K562 (cell line): ENCODE measurements around the gene CFDP1. TPM values are rescaled to one million over a fixed set of nuclear protein-coding genes. Genes with fewer than 3 reads are reported as not detected.

Experiments
- ATAC-seq: fragments of 200-7000 bp; cut with Tn5 transposase; 3 replicates; pipeline ENCODE4 v1.9.1; 2020; ENCODE audit warnings: moderate library complexity
- BruUV-seq: library from RNA; stranded (reverse); fragments of 400-500 nt; replicated peaks from 2 replicates; lab custom pipeline; 2021; lab: Mats Ljungman, UMichigan
- CTCF ChIA-PET: fragments of 300-600 bp; formaldehyde crosslinking; extraction: SDS; loops from one replicate; lab custom pipeline; 2021; ENCODE audit warnings: low intra/inter-chr PET ratio; lab: Yijun Ruan, JAX
- POLR2A ChIA-PET: fragments of 300-600, 350-650 bp; sonication (Branson Sonifier 250); formaldehyde crosslinking; extraction: SDS; loops from one replicate; lab custom pipeline; 2021; ENCODE audit warnings: antibody characterized with exemption, inconsistent platforms; lab: Yijun Ruan, JAX
- DNase-seq, 4 experiments: peaks; one replicate each; pipeline versions ENCODE4 v3.0.0 to v3.0.0-alpha.2; 2011 to 2018; ENCODE audit warnings: low spot score in 3 of 4, mixed read lengths in 3 of 4; ENCODE audit errors: extremely low read depth in 1 of 4
- FAIRE-seq: peaks from 2 replicates; lab custom pipeline; 2011; peaks lifted over from hg19 to GRCh38; lab: Jason Lieb, UNC
- H2AFZ ChIP-seq: 2 replicates; pipeline ENCODE4 v1.6.0; 2011; ENCODE audit warnings: low read depth, low read length, control low read depth, inconsistent platforms
- H3K27ac ChIP-seq: fragments of 200-600 bp; 3 replicates; pipeline ENCODE4 v1.8.0; 2011; ENCODE audit warnings: low read depth, mild to moderate bottlenecking, control low read depth, inconsistent platforms, low read length, moderate library complexity, mixed read lengths; ENCODE audit errors: extremely low read depth
- H3K27me3 ChIP-seq, 2 experiments: fragments of 300-600 bp in 1 of 2; 2 replicates in 1 of 2; 3 replicates in 1 of 2; pipeline versions ENCODE4 v1.6.0 to v1.8.0; 2011; ENCODE audit warnings: inconsistent platforms in 2 of 2, low read length in 2 of 2, mild to moderate bottlenecking in 1 of 2, mixed read lengths in 1 of 2, moderate library complexity in 1 of 2; ENCODE audit not compliant: control insufficient read depth in 2 of 2, insufficient read depth in 2 of 2
- H3K36me3 ChIP-seq: fragments of 300-600 bp; 3 replicates; pipeline ENCODE4 v1.8.0; 2011; ENCODE audit warnings: mild to moderate bottlenecking, low read length, inconsistent platforms; ENCODE audit not compliant: control insufficient read depth, insufficient read depth
- H3K4me1 ChIP-seq, 2 experiments: fragments of 200-600 bp in 1 of 2; replicated peaks in 1 of 2; 2 replicates in 1 of 2; 3 replicates in 1 of 2; pipeline versions ENCODE4 v1.5.1 to v1.8.0; 2011; ENCODE audit warnings: inconsistent platforms in 2 of 2, low read length in 2 of 2, mild to moderate bottlenecking in 1 of 2, mixed read lengths in 1 of 2, moderate library complexity in 1 of 2; ENCODE audit not compliant: control insufficient read depth in 2 of 2, insufficient read depth in 2 of 2
- H3K4me2 ChIP-seq: 2 replicates; pipeline ENCODE4 v1.6.1; 2011; ENCODE audit warnings: low read length, control low read depth, inconsistent platforms, mixed read lengths; ENCODE audit not compliant: insufficient read depth
- H3K4me3 ChIP-seq: fragments of 200-600 bp; sonication (generic), shearing (Covaris generic); 2 replicates; pipeline ENCODE4 v1.5.1; 2016; ENCODE audit warnings: control low read depth, inconsistent platforms
- H3K79me2 ChIP-seq: fragments of 200-600 bp; 3 replicates; pipeline ENCODE4 v1.8.0; 2011; ENCODE audit warnings: low read length, inconsistent platforms; ENCODE audit not compliant: control insufficient read depth, insufficient read depth
- H3K9ac ChIP-seq, 2 experiments: 2 replicates each; pipeline versions ENCODE4 v1.6.0 to v1.6.1; 2011; ENCODE audit warnings: low read depth in 2 of 2, low read length in 2 of 2, control low read depth in 1 of 2, inconsistent platforms in 1 of 2, mild to moderate bottlenecking in 1 of 2, mixed read lengths in 1 of 2; ENCODE audit not compliant: insufficient read depth in 1 of 2
- H3K9me1 ChIP-seq: one replicate; pipeline ENCODE4 v1.6.0; 2011; ENCODE audit warnings: inconsistent platforms, mild to moderate bottlenecking, low read length, moderate library complexity; ENCODE audit not compliant: control insufficient read depth, insufficient read depth
- H3K9me3 ChIP-seq: replicated peaks from 2 replicates; pipeline ENCODE4 v1.5.1; 2011; ENCODE audit warnings: low read depth, low read length, inconsistent platforms; ENCODE audit not compliant: control insufficient read depth, insufficient read depth
- H4K20me1 ChIP-seq: replicated peaks from 2 replicates; pipeline ENCODE4 v1.6.1; 2011; ENCODE audit warnings: low read length, inconsistent platforms, mixed read lengths; ENCODE audit not compliant: control insufficient read depth, insufficient read depth
- CTBP1 ChIP-seq: fragments of 450-650 bp; IDR thresholded peaks from 2 replicates; pipeline ENCODE4 v1.6.1; 2016; ENCODE audit warnings: borderline replicate concordance
- PREB ChIP-seq: sonication (generic); formaldehyde crosslinking; IDR thresholded peaks from 2 replicates; pipeline ENCODE4 v1.8.1; 2023; ENCODE audit warnings: mild to moderate bottlenecking, missing genetic modification reagents
- VEZF1 ChIP-seq: fragments of 200-800 bp; sonication (Bioruptor generic); IDR thresholded peaks from 2 replicates; pipeline ENCODE4 v1.6.1; 2017; ENCODE audit warnings: missing genetic modification characterization, missing compliant biosample characterization
- ZKSCAN3 ChIP-seq: fragments of 250-450 bp; sonication (Bioruptor Pico); IDR thresholded peaks from 2 replicates; pipeline ENCODE4 v1.4.0; 2020
- ZNF133 ChIP-seq: fragments of 250-450 bp; sonication (Bioruptor Pico); IDR thresholded peaks from 2 replicates; pipeline ENCODE4 v1.4.0; 2020; ENCODE audit warnings: mild to moderate bottlenecking
- WGBS: fragments of 100-300 bp; shearing (Covaris generic); methylation state at CpG from one replicate; pipeline ENCODE4 v1.1.6; 2016; ENCODE audit warnings: low coverage, mixed read lengths; ENCODE audit not compliant: insufficient coverage; ENCODE audit errors: missing lambda C conversion rate; 5-methylcytosine and 5-hydroxymethylcytosine counted together
- in situ Hi-C: fragments of 300-500 bp; cut with MboI; formaldehyde crosslinking; loops from 4 replicates; pipeline ENCODE4 v1.15.0; 2018; ENCODE audit warnings: inconsistent platforms, mixed read lengths
- intact Hi-C: fragments of 100-400 bp; cut with micrococcal nuclease; formaldehyde crosslinking; loops from 2 replicates; pipeline ENCODE4 v1.14.2; 2022
- polyA plus RNA-seq, 8 experiments: library from polyadenylated mRNA; depleted of rRNA in 4 of 8; stranded (reverse) in 5 of 8; unstranded in 3 of 8; fragments of >200 nt; fragmentation: Nextera tagmentation in 2 of 8; fragmentation: Illumina TruSeq in 1 of 8; extraction: Ambion mirVana in 2 of 8; extraction: Trizol in 1 of 8; gene quantifications; 2 replicates each; pipeline versions ENCODE4 v1.2.1 to v1.2.3, GENCODE V29; 2011 to 2014; ENCODE audit warnings: inconsistent platforms in 1 of 8, missing spikeins in 1 of 8
- total RNA-seq, 7 experiments: library from RNA; depleted of rRNA in 6 of 7; stranded (reverse); fragments of >200 nt in 6 of 7; fragmentation: Illumina TruSeq in 2 of 7; extraction: Trizol in 2 of 7; gene quantifications; 2 replicates each; pipeline versions ENCODE4 v1.2.1 to v1.2.3, GENCODE V29; 2011 to 2021; ENCODE audit warnings: low replicate concordance in 1 of 7
- TF ChIP-seq, protein P1 (sequence below): fragments of 200-600 bp; sonication (generic); IDR thresholded peaks from one replicate; pipeline ENCODE4 v1.6.1; 2012; ENCODE audit warnings: mild to moderate bottlenecking, low read depth, low read length, inconsistent platforms

The CFDP1 gene
- total and polyA plus RNA-seq, 9 of the 15 experiments (the other 6 are each of a cell fraction or from before 2014, with no cell fraction given): 31.5 to 78.4 (median 61.7) TPM

- Histone ChIP-seq H2AFZ (no peak overlapping the region), H3K9me1 (no peaks in the 10 kb centered on the region), H3K4me3 (no peak overlapping the region), H3K4me2 (no peak overlapping the region), H3K4me1 (peaks cover 0 to 2% of the 10 kb centered on the region in 2 experiments; a peak in 1 of 5 replicates), H3K27ac (no peak overlapping the region), H3K27me3 (no peaks in the 10 kb centered on the region), H3K9me3 (no peaks in the 10 kb centered on the region), H4K20me1 (no peaks in the 10 kb centered on the region; the same call in 1 of the 2 replicates), H3K79me2 (no peaks in the 10 kb centered on the region), H3K36me3 (peaks cover 34% of the 10 kb centered on the region), H3K9ac (no peak overlapping the region)
- no TSS peak for BruUV-seq
- FAIRE-seq: no peak
- in situ Hi-C loops (no loop called here), intact Hi-C loops (no loop called here)
- 86% methylated on average over 10 of the region's 10 CpGs for WGBS
- no peak for DNase-seq
- ChIA-PET POLR2A (no interaction called here), CTCF (no interaction called here)
- ATAC-seq: no peak
- TF ChIP-seq ZKSCAN3 (CRISPR knock-in tag) (no peak), PREB (no peak), CTBP1 (no peak), VEZF1 (CRISPR knock-in tag) (no peak), ZNF133 (no peak)
- TF ChIP-seq, protein P1, sequence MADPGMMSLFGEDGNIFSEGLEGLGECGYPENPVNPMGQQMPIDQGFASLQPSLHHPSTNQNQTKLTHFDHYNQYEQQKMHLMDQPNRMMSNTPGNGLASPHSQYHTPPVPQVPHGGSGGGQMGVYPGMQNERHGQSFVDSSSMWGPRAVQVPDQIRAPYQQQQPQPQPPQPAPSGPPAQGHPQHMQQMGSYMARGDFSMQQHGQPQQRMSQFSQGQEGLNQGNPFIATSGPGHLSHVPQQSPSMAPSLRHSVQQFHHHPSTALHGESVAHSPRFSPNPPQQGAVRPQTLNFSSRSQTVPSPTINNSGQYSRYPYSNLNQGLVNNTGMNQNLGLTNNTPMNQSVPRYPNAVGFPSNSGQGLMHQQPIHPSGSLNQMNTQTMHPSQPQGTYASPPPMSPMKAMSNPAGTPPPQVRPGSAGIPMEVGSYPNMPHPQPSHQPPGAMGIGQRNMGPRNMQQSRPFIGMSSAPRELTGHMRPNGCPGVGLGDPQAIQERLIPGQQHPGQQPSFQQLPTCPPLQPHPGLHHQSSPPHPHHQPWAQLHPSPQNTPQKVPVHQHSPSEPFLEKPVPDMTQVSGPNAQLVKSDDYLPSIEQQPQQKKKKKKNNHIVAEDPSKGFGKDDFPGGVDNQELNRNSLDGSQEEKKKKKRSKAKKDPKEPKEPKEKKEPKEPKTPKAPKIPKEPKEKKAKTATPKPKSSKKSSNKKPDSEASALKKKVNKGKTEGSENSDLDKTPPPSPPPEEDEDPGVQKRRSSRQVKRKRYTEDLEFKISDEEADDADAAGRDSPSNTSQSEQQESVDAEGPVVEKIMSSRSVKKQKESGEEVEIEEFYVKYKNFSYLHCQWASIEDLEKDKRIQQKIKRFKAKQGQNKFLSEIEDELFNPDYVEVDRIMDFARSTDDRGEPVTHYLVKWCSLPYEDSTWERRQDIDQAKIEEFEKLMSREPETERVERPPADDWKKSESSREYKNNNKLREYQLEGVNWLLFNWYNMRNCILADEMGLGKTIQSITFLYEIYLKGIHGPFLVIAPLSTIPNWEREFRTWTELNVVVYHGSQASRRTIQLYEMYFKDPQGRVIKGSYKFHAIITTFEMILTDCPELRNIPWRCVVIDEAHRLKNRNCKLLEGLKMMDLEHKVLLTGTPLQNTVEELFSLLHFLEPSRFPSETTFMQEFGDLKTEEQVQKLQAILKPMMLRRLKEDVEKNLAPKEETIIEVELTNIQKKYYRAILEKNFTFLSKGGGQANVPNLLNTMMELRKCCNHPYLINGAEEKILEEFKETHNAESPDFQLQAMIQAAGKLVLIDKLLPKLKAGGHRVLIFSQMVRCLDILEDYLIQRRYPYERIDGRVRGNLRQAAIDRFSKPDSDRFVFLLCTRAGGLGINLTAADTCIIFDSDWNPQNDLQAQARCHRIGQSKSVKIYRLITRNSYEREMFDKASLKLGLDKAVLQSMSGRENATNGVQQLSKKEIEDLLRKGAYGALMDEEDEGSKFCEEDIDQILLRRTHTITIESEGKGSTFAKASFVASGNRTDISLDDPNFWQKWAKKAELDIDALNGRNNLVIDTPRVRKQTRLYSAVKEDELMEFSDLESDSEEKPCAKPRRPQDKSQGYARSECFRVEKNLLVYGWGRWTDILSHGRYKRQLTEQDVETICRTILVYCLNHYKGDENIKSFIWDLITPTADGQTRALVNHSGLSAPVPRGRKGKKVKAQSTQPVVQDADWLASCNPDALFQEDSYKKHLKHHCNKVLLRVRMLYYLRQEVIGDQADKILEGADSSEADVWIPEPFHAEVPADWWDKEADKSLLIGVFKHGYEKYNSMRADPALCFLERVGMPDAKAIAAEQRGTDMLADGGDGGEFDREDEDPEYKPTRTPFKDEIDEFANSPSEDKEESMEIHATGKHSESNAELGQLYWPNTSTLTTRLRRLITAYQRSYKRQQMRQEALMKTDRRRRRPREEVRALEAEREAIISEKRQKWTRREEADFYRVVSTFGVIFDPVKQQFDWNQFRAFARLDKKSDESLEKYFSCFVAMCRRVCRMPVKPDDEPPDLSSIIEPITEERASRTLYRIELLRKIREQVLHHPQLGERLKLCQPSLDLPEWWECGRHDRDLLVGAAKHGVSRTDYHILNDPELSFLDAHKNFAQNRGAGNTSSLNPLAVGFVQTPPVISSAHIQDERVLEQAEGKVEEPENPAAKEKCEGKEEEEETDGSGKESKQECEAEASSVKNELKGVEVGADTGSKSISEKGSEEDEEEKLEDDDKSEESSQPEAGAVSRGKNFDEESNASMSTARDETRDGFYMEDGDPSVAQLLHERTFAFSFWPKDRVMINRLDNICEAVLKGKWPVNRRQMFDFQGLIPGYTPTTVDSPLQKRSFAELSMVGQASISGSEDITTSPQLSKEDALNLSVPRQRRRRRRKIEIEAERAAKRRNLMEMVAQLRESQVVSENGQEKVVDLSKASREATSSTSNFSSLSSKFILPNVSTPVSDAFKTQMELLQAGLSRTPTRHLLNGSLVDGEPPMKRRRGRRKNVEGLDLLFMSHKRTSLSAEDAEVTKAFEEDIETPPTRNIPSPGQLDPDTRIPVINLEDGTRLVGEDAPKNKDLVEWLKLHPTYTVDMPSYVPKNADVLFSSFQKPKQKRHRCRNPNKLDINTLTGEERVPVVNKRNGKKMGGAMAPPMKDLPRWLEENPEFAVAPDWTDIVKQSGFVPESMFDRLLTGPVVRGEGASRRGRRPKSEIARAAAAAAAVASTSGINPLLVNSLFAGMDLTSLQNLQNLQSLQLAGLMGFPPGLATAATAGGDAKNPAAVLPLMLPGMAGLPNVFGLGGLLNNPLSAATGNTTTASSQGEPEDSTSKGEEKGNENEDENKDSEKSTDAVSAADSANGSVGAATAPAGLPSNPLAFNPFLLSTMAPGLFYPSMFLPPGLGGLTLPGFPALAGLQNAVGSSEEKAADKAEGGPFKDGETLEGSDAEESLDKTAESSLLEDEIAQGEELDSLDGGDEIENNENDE: no peak
Observed at GRCh38 chr16:75379911-75380847, 53.1 kb downstream of the CFDP1 start.
